GM19043 (cell line): ENCODE data around the gene NFE2L2.
"Not testable (repeated sequence)": the region's sequence is repeated elsewhere in the genome, so short reads cannot be mapped to it uniquely, and the experiment has no call there.

Experiments
- ATAC-seq: cut with Tn5 transposase; IDR thresholded peaks from one replicate; pipeline ENCODE4 v1.9.1; 2021; ENCODE audit warnings: low read depth; ENCODE audit not compliant: unreplicated experiment

NFE2L2 gene

DNA sequence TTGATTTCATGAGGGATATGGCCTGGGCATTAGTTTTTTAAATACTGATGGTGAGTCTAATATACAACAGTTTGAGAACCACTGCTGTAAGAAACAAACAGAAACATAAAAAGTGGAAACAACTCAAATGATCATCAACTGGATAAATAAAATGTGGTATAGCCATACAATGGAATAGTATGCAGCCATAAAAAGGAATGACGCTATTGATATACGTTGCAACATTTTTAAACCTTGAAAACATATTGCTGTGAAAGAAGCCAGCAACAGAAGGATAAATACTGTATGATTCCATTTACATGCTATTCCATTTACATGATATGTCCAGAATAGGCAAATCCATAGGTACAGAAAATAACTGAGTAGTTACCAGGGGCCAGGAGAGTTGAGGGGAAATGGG is 6.5 kb downstream of the NFE2L2 start:
- ATAC-seq = no peak

DNA sequence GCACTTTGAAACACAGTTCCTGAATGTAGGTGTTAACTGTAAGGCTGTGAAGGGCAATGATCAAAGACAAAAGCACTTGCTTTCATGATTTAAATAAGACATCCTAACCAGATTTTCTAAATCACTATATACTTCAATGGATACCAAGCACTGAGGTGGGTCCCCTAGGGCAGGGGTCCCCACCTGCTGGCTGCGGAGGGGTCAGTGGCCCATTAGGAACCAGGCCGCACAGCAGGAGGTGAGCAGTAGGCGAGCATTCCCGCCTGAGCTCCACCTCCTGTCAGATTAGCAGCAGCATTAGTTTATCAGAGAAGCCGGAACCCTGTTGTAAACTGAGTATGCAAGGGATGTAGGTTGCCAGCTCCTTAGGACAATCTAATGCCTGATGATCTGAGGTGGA is 7.1 kb downstream of the NFE2L2 start:
- no peak for ATAC-seq

DNA sequence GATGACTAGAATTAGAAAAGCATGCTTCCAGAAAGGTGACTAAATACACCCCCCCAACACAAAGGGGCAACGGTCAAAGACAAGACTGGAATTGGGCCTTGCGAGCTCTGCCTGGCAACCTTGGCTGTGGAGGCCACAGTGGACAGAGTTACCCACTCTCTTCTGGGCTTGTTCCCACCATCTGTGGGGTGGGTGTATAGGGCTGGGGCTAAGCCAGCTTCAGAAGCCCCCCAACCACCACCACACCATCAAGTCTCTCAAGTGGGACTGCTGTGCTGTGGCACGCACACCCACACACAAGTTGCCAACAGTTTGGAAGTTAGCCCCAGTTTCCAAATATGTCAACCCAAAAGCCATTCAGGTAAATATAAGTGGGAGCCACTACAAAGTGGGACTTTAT is 7.8 kb downstream of the NFE2L2 start:
- no peak for ATAC-seq

DNA sequence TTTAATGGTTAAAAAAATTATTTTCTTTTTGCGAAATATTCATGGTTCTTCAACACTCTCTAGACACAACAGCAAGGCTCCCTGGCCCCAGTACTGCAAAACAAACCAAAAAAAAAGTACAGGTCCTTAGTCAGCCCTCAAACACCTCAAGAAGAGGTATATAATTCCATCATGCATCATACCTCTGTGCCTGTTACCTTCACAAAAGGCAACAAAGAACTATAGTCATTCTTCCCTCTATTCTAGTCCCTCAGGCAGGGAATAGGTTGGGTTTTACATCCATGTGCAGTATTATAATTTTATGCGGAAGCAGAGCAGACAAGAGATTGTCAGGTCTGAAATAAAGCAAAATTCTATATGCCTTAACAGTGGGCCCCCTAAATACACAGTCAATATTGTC is 8.5 kb downstream of the NFE2L2 start:
- ATAC-seq = no peak

DNA sequence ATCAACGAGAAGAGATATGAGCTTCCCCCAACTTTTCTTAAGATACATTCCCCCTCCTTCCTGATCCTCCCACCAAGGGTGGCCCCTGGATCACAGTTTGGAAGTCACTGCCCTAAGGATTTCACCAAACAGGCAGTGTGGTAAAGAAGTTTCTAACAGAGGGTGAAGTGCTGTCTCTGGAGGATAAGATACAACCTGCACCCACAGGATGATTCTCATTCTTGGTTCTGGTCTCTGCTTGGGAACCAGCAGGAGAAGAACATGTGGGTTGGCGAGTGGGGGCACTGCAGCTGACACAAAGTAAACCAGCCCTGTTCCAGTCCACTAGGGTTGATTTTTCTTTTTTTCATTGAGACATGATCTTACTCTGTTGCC is 9.3 kb downstream of the NFE2L2 start:
- no peak for ATAC-seq

GRCh38 chr2:177254433-177255226 is 9.9 kb downstream of the NFE2L2 start:
- ATAC-seq = no peak

DNA sequence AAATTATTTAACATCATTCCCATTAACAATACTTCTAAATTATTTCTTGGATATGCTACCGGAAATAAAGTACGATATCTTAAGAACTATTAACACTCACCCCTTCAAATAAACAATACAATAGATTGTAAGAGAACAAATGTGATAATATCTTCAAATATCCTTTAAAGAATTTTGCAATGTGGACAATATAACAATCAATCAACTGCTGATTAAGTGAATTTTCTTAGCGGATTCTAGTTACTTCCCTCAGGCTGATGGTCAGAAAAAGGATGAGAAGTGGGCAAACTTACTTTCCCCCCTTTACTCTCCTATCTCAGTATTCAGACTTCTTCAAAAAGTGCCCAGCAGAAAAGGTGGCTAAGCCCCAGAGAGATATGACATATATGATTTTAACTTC is 10.8 kb downstream of the NFE2L2 start:
- ATAC-seq = no peak

DNA sequence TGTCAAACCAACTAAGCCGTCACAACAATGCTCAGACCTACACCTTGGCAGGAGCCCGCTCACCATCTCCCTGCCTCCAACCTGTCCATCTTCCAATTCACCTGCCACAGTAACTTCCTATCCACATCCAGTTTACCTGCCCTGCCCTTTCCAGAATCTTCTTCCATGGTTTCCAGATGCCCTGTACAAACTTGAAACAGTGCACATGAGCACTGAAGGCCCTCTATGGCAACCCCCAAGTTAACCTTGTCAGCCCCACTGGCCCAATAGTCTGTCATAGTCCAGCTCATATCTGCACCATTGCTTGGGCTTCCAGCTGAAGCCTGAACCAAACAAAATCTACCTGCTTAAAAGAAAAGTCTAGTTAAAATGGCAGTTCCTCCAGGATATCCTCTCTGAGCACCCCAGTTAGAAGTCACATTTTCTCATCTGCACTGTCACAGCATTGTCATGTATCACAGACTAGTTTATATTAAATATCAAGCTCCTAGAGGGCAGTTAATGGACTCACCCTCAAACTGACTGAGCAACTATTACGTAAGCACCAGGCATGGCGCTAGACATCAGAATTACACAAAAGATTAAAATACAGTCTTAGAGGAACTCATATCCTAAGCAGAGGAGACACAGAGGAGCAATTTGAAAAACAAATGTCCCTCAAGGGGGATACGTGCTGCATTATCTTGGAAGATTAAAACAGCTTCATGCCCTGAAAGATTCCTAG is 11.6 kb downstream of the NFE2L2 start:
- no peak for ATAC-seq

- ATAC-seq = no peak
These were observed 13.4 kb downstream of the NFE2L2 start for GRCh38 chr2:177251165-177251542.

- no peak for ATAC-seq
These were observed 14.1 kb downstream of the NFE2L2 start for GRCh38 chr2:177250461-177250860.

DNA sequence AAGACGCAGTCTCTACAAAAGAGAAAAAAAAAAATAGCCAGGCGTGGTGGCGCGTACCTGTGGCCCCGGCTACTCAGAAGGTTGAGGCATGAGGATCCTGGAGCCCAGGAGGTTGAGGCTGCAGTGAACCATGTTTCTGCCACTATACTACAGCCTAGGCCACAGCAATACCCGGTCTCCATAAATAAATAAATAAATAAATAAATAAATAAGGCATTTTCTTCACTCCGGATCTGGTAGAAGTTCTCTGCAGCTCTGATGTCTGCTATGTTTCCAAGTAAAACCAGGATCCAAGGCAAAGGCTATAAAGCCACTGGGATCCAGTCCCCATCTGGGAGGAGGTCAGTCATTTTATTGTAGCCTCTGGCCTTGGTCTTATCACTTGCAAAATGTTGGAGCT is 15.5 kb downstream of the NFE2L2 start:
- no peak for ATAC-seq

DNA sequence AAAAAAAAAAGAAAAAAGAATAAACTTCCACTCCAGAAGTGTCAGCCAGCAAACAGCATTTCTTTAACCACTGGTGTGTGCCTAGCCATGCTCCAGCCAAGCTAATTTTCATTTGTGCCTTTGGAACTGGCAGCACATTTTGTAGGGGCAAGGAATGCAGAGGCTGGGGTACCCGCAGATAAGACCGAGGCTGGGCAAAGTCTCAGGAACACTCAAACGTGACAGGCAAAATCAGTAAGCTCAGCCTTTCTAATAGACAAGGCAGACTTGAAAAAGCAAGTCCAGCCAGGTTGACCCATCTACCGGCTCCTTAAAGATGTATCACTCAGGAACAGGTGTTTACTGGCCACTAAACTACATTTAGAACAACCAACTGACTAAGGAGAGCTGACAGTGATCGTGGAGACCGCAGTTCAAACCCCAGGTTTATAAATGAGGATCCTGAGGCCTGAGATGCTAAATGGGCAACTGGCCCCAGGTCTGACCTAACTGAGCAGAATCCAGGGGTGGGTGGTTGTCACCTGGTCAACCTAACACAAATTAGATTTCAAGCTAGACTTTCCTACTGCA is 16.7 kb downstream of the NFE2L2 start:
- ATAC-seq = no peak

DNA sequence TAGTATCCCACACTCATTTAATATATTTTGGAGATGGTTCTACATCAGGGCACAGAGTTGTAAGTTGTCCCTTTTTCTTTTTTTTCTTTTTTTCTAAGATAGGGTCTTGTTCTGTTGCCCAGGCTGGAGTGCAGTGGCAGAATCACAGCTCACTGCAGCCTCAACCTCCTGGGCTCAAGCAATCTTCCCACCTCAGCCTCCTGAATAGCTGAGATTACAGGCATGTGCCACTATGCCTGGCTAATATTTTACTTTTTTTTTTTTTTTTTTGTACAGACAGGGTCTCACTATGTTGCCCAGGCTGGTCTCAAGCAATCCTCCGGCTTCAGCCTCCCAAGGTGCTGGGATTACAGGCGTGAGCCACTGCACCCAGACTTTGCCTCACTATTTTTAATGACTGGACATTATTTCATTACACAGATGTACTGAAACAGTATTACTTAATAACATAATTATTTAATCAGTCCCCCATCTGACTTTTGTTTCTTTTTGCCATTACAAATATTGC is 17.9 kb downstream of the NFE2L2 start:
- not testable (repeated sequence) for ATAC-seq

- ATAC-seq = no peak
These were observed 18.5 kb downstream of the NFE2L2 start for GRCh38 chr2:177246000-177246399.

DNA sequence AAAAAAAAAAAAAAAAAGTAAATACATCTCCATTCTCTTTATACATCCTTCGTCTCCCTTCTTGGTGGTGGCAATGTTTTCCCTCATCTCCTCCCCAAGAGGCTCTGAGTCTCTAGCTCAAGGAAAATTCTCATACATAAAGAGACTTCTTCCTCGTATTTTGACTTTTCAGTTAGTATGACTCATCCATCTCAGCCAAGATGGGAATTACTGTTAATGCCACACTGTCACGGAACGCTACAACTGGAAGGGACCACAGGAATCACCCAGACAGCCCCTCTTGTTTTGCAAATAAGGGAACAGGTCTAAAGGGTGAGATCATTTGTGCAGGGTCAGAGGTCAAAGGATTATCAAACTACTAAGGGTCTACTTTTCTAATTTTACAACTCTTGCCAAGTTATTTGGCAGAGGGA is 19.5 kb downstream of the NFE2L2 start:
- no peak for ATAC-seq

DNA sequence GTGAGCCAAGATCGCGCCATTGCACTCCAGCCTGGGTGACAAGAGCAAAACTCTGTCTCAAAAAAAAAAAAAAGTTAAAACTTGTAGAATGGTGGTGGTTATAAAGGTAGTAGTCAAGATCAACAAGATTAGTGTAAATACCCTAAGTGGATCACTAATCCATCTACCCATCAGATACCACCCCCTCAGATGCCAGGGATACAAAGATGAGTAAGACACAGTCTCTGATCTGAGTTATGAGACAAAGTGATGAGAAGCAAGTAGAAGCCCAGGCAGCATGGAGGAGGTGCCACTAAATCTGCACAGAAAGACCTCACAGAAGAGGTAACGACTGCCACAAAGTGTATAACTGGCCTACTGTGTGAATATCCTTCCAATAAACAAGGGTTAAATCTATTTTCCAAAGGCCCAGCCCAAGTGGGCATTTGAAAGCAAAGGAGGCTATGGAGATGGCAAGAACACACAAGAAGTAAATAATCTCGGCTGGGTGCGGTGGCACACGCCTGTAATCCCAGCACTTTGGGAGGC is 20.2 kb downstream of the NFE2L2 start:
- ATAC-seq = no peak

- no peak for ATAC-seq
These were observed 21.1 kb downstream of the NFE2L2 start for GRCh38 chr2:177243476-177243875.

- ATAC-seq = no peak
These were observed 21.5 kb downstream of the NFE2L2 start for GRCh38 chr2:177243073-177243472.

GRCh38 chr2:177242121-177242987 is 22.2 kb downstream of the NFE2L2 start:
- ATAC-seq = no peak

- ATAC-seq = no peak
These were observed 22.8 kb downstream of the NFE2L2 start for GRCh38 chr2:177241711-177242120.
